K562 (cell line): ENCODE results near the gene VGLL3. TPM values are rescaled to one million over a fixed set of nuclear protein-coding genes. Genes with fewer than 3 reads are reported as not detected.

Experiments
- ATAC-seq: fragments of 200-7000 bp; cut with Tn5 transposase; 3 replicates; pipeline ENCODE4 v1.9.1; 2020; ENCODE audit warnings: moderate library complexity
- BruUV-seq: library from RNA; stranded (reverse); fragments of 400-500 nt; replicated peaks from 2 replicates; lab custom pipeline; 2021; lab: Mats Ljungman, UMichigan
- CTCF ChIA-PET: fragments of 300-600 bp; formaldehyde crosslinking; extraction: SDS; loops from one replicate; lab custom pipeline; 2021; ENCODE audit warnings: low intra/inter-chr PET ratio; lab: Yijun Ruan, JAX
- POLR2A ChIA-PET: fragments of 300-600, 350-650 bp; sonication (Branson Sonifier 250); formaldehyde crosslinking; extraction: SDS; loops from one replicate; lab custom pipeline; 2021; ENCODE audit warnings: antibody characterized with exemption, inconsistent platforms; lab: Yijun Ruan, JAX
- DNase-seq, 4 experiments: peaks; one replicate each; pipeline versions ENCODE4 v3.0.0 to v3.0.0-alpha.2; 2011 to 2018; ENCODE audit warnings: low spot score in 3 of 4, mixed read lengths in 3 of 4; ENCODE audit errors: extremely low read depth in 1 of 4
- FAIRE-seq: peaks from 2 replicates; lab custom pipeline; 2011; peaks lifted over from hg19 to GRCh38; lab: Jason Lieb, UNC
- H2AFZ ChIP-seq: 2 replicates; pipeline ENCODE4 v1.6.0; 2011; ENCODE audit warnings: low read depth, low read length, control low read depth, inconsistent platforms
- H3K27ac ChIP-seq: fragments of 200-600 bp; 3 replicates; pipeline ENCODE4 v1.8.0; 2011; ENCODE audit warnings: low read depth, mild to moderate bottlenecking, control low read depth, inconsistent platforms, low read length, moderate library complexity, mixed read lengths; ENCODE audit errors: extremely low read depth
- H3K27me3 ChIP-seq, 2 experiments: fragments of 300-600 bp in 1 of 2; 2 replicates in 1 of 2; 3 replicates in 1 of 2; pipeline versions ENCODE4 v1.6.0 to v1.8.0; 2011; ENCODE audit warnings: inconsistent platforms in 2 of 2, low read length in 2 of 2, mild to moderate bottlenecking in 1 of 2, mixed read lengths in 1 of 2, moderate library complexity in 1 of 2; ENCODE audit not compliant: control insufficient read depth in 2 of 2, insufficient read depth in 2 of 2
- H3K36me3 ChIP-seq: fragments of 300-600 bp; 3 replicates; pipeline ENCODE4 v1.8.0; 2011; ENCODE audit warnings: mild to moderate bottlenecking, low read length, inconsistent platforms; ENCODE audit not compliant: control insufficient read depth, insufficient read depth
- H3K4me1 ChIP-seq, 2 experiments: fragments of 200-600 bp in 1 of 2; replicated peaks in 1 of 2; 2 replicates in 1 of 2; 3 replicates in 1 of 2; pipeline versions ENCODE4 v1.5.1 to v1.8.0; 2011; ENCODE audit warnings: inconsistent platforms in 2 of 2, low read length in 2 of 2, mild to moderate bottlenecking in 1 of 2, mixed read lengths in 1 of 2, moderate library complexity in 1 of 2; ENCODE audit not compliant: control insufficient read depth in 2 of 2, insufficient read depth in 2 of 2
- H3K4me2 ChIP-seq: 2 replicates; pipeline ENCODE4 v1.6.1; 2011; ENCODE audit warnings: low read length, control low read depth, inconsistent platforms, mixed read lengths; ENCODE audit not compliant: insufficient read depth
- H3K4me3 ChIP-seq: fragments of 200-600 bp; sonication (generic), shearing (Covaris generic); 2 replicates; pipeline ENCODE4 v1.5.1; 2016; ENCODE audit warnings: control low read depth, inconsistent platforms
- H3K79me2 ChIP-seq: fragments of 200-600 bp; 3 replicates; pipeline ENCODE4 v1.8.0; 2011; ENCODE audit warnings: low read length, inconsistent platforms; ENCODE audit not compliant: control insufficient read depth, insufficient read depth
- H3K9ac ChIP-seq, 2 experiments: 2 replicates each; pipeline versions ENCODE4 v1.6.0 to v1.6.1; 2011; ENCODE audit warnings: low read depth in 2 of 2, low read length in 2 of 2, control low read depth in 1 of 2, inconsistent platforms in 1 of 2, mild to moderate bottlenecking in 1 of 2, mixed read lengths in 1 of 2; ENCODE audit not compliant: insufficient read depth in 1 of 2
- H3K9me1 ChIP-seq: one replicate; pipeline ENCODE4 v1.6.0; 2011; ENCODE audit warnings: inconsistent platforms, mild to moderate bottlenecking, low read length, moderate library complexity; ENCODE audit not compliant: control insufficient read depth, insufficient read depth
- H3K9me3 ChIP-seq: replicated peaks from 2 replicates; pipeline ENCODE4 v1.5.1; 2011; ENCODE audit warnings: low read depth, low read length, inconsistent platforms; ENCODE audit not compliant: control insufficient read depth, insufficient read depth
- H4K20me1 ChIP-seq: replicated peaks from 2 replicates; pipeline ENCODE4 v1.6.1; 2011; ENCODE audit warnings: low read length, inconsistent platforms, mixed read lengths; ENCODE audit not compliant: control insufficient read depth, insufficient read depth
- ARID4B ChIP-seq: sonication (generic); formaldehyde crosslinking; IDR thresholded peaks from 2 replicates; pipeline ENCODE4 v1.8.0; 2022; ENCODE audit warnings: mild to moderate bottlenecking, missing genetic modification reagents
- ETV6 ChIP-seq, 3 experiments: fragments of 150-350 bp in 1 of 3; sonication (generic) in 1 of 3; formaldehyde crosslinking in 1 of 3; IDR thresholded peaks; 2 replicates each; pipeline versions ENCODE4 v1.6.1 to v1.8.0; 2014 to 2022; ENCODE audit warnings: borderline replicate concordance in 2 of 3, low read depth in 2 of 3, antibody characterized with exemption in 1 of 3, low read length in 1 of 3, mild to moderate bottlenecking in 1 of 3, missing genetic modification reagents in 1 of 3
- KHSRP ChIP-seq: fragments of 450-650 bp; IDR thresholded peaks from 2 replicates; pipeline ENCODE4 v1.6.1; 2017
- RB1 ChIP-seq: fragments of 450-650 bp; IDR thresholded peaks from 2 replicates; pipeline ENCODE4 v1.6.1; 2017; ENCODE audit warnings: low read depth, mild to moderate bottlenecking
- TFAM ChIP-seq: fragments of 250-450 bp; sonication (Bioruptor Pico); conservative IDR thresholded peaks from 2 replicates; pipeline ENCODE4 v1.5.0; 2021; ENCODE audit warnings: mild to moderate bottlenecking, moderate library complexity
- ZNF695 ChIP-seq: fragments of 450-650 bp; formaldehyde crosslinking; IDR thresholded peaks from 2 replicates; pipeline ENCODE4 v1.4.0; 2020; ENCODE audit warnings: mild to moderate bottlenecking, moderate library complexity
- WGBS: fragments of 100-300 bp; shearing (Covaris generic); methylation state at CpG from one replicate; pipeline ENCODE4 v1.1.6; 2016; ENCODE audit warnings: low coverage, mixed read lengths; ENCODE audit not compliant: insufficient coverage; ENCODE audit errors: missing lambda C conversion rate; 5-methylcytosine and 5-hydroxymethylcytosine counted together
- in situ Hi-C: fragments of 300-500 bp; cut with MboI; formaldehyde crosslinking; loops from 4 replicates; pipeline ENCODE4 v1.15.0; 2018; ENCODE audit warnings: inconsistent platforms, mixed read lengths
- intact Hi-C: fragments of 100-400 bp; cut with micrococcal nuclease; formaldehyde crosslinking; loops from 2 replicates; pipeline ENCODE4 v1.14.2; 2022
- polyA plus RNA-seq, 8 experiments: library from polyadenylated mRNA; depleted of rRNA in 4 of 8; stranded (reverse) in 5 of 8; unstranded in 3 of 8; fragments of >200 nt; fragmentation: Nextera tagmentation in 2 of 8; fragmentation: Illumina TruSeq in 1 of 8; extraction: Ambion mirVana in 2 of 8; extraction: Trizol in 1 of 8; gene quantifications; 2 replicates each; pipeline versions ENCODE4 v1.2.1 to v1.2.3, GENCODE V29; 2011 to 2014; ENCODE audit warnings: inconsistent platforms in 1 of 8, missing spikeins in 1 of 8
- total RNA-seq, 7 experiments: library from RNA; depleted of rRNA in 6 of 7; stranded (reverse); fragments of >200 nt in 6 of 7; fragmentation: Illumina TruSeq in 2 of 7; extraction: Trizol in 2 of 7; gene quantifications; 2 replicates each; pipeline versions ENCODE4 v1.2.1 to v1.2.3, GENCODE V29; 2011 to 2021; ENCODE audit warnings: low replicate concordance in 1 of 7
- TF ChIP-seq, protein P1 (sequence below), 2 experiments: fragments of 450-650 bp; IDR thresholded peaks; 2 replicates each; pipeline ENCODE4 v1.6.1; 2018; ENCODE audit warnings: mild to moderate bottlenecking in 2 of 2, low read depth in 1 of 2; ENCODE audit not compliant: partially characterized antibody in 2 of 2
- TF ChIP-seq, protein P2 (sequence below): fragments of 450-650 bp; IDR thresholded peaks from 2 replicates; pipeline ENCODE4 v1.6.1; 2016; ENCODE audit warnings: mild to moderate bottlenecking

Gene VGLL3
- total and polyA plus RNA-seq, 9 of the 15 experiments (the other 6 are each of a cell fraction or from before 2014, with no cell fraction given), result under 0.01 to 0.09 (median 0.04) TPM; not detected in 6

DNA sequence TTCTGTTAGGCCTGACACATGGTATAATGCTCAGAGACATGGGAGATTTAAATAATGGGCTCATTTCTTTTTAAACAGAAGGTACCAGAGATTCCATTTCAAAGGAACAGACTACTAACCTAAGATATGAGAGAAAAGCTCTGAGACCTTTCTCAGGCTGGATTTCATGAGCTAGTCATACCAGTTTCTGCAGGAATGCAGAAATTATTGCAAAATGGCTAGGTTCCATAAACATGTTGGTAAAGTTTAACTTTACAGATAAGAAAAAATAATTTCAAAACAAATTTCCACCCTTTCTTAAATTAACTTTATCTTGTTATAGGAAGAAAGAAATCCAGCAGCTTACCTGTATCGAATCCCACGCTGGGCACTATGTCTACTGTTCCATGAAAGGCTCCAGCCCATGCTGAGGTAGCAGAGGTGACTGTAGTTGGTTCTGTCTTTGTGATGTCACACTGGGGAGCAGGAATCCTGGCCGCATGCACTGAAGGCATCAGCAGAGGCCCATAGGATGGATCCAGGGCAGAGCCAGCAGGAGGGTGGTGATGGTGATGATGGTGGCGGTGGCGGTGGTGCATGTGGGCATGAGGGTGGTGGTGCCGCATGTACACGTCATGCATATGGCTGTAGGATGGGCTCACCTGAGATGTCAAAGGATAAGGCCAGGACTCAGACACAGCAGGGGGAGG, 22.6 kb downstream of the VGLL3 start:
- ATAC-seq (no peak), FAIRE-seq (no peak), DNase-seq (no peak)
- 0% methylated on average over 4 of the region's 7 CpGs for WGBS
- Histone ChIP-seq H2AFZ (no peak overlapping the region), H3K4me2 (no peak overlapping the region), H3K4me1 (no peaks in the 10 kb centered on the region), H3K4me3 (no peak overlapping the region), H4K20me1 (no peaks in the 10 kb centered on the region), H3K9ac (no peak overlapping the region), H3K9me1 (no peaks in the 10 kb centered on the region), H3K9me3 (no peaks in the 10 kb centered on the region), H3K27ac (no peak overlapping the region), H3K36me3 (no peaks in the 10 kb centered on the region), H3K27me3 (no peaks in the 10 kb centered on the region), H3K79me2 (no peaks in the 10 kb centered on the region)
- ChIA-PET CTCF (interaction anchor here (0.7 kb wide), 1 partner anchor 76 kb away, joined by 3 read pairs; no protein-coding TSS in a partner anchor), POLR2A (no interaction called here)
- in situ Hi-C loops (no loop called here), intact Hi-C loops (loop anchor here (2.0 kb wide), 1 partner anchor 114 kb away; no protein-coding TSS in a partner anchor)
- no peak for TF ChIP-seq ZNF695 (CRISPR knock-in tag)
- TF ChIP-seq TFAM (CRISPR knock-in tag), result no peak
- no peak for TF ChIP-seq KHSRP
- TF ChIP-seq ETV6 (IDR thresholded peaks at IDR 0.05; ENCODE audit: borderline replicate concordance in 1 of 2, low read depth in 2 of 2, low read length in 1 of 2), result no peak
- no peak for TF ChIP-seq ETV6 (CRISPR knock-in tag; IDR thresholded peaks at IDR 0.05; ENCODE audit: borderline replicate concordance)
- no peak for TF ChIP-seq ARID4B
- TF ChIP-seq, protein P1, sequence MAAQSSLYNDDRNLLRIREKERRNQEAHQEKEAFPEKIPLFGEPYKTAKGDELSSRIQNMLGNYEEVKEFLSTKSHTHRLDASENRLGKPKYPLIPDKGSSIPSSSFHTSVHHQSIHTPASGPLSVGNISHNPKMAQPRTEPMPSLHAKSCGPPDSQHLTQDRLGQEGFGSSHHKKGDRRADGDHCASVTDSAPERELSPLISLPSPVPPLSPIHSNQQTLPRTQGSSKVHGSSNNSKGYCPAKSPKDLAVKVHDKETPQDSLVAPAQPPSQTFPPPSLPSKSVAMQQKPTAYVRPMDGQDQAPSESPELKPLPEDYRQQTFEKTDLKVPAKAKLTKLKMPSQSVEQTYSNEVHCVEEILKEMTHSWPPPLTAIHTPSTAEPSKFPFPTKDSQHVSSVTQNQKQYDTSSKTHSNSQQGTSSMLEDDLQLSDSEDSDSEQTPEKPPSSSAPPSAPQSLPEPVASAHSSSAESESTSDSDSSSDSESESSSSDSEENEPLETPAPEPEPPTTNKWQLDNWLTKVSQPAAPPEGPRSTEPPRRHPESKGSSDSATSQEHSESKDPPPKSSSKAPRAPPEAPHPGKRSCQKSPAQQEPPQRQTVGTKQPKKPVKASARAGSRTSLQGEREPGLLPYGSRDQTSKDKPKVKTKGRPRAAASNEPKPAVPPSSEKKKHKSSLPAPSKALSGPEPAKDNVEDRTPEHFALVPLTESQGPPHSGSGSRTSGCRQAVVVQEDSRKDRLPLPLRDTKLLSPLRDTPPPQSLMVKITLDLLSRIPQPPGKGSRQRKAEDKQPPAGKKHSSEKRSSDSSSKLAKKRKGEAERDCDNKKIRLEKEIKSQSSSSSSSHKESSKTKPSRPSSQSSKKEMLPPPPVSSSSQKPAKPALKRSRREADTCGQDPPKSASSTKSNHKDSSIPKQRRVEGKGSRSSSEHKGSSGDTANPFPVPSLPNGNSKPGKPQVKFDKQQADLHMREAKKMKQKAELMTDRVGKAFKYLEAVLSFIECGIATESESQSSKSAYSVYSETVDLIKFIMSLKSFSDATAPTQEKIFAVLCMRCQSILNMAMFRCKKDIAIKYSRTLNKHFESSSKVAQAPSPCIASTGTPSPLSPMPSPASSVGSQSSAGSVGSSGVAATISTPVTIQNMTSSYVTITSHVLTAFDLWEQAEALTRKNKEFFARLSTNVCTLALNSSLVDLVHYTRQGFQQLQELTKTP (IDR thresholded peaks at IDR 0.05; ENCODE audit: low read depth in 1 of 2, partially characterized antibody in 2 of 2), result no peak
- TF ChIP-seq, protein P2, sequence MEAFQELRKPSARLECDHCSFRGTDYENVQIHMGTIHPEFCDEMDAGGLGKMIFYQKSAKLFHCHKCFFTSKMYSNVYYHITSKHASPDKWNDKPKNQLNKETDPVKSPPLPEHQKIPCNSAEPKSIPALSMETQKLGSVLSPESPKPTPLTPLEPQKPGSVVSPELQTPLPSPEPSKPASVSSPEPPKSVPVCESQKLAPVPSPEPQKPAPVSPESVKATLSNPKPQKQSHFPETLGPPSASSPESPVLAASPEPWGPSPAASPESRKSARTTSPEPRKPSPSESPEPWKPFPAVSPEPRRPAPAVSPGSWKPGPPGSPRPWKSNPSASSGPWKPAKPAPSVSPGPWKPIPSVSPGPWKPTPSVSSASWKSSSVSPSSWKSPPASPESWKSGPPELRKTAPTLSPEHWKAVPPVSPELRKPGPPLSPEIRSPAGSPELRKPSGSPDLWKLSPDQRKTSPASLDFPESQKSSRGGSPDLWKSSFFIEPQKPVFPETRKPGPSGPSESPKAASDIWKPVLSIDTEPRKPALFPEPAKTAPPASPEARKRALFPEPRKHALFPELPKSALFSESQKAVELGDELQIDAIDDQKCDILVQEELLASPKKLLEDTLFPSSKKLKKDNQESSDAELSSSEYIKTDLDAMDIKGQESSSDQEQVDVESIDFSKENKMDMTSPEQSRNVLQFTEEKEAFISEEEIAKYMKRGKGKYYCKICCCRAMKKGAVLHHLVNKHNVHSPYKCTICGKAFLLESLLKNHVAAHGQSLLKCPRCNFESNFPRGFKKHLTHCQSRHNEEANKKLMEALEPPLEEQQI, result no peak
- no peak for TF ChIP-seq RB1
- BruUV-seq, result no TSS peak
